ENCODE data around the gene TTLL3.
A peak's percentile ranks its signal among the peaks of the same experiment; 100 is the strongest.
"Not testable (repeated sequence)": the region's sequence is repeated elsewhere in the genome, so short reads cannot be mapped to it uniquely, and the experiment has no call there.

Gene TTLL3, protein sequence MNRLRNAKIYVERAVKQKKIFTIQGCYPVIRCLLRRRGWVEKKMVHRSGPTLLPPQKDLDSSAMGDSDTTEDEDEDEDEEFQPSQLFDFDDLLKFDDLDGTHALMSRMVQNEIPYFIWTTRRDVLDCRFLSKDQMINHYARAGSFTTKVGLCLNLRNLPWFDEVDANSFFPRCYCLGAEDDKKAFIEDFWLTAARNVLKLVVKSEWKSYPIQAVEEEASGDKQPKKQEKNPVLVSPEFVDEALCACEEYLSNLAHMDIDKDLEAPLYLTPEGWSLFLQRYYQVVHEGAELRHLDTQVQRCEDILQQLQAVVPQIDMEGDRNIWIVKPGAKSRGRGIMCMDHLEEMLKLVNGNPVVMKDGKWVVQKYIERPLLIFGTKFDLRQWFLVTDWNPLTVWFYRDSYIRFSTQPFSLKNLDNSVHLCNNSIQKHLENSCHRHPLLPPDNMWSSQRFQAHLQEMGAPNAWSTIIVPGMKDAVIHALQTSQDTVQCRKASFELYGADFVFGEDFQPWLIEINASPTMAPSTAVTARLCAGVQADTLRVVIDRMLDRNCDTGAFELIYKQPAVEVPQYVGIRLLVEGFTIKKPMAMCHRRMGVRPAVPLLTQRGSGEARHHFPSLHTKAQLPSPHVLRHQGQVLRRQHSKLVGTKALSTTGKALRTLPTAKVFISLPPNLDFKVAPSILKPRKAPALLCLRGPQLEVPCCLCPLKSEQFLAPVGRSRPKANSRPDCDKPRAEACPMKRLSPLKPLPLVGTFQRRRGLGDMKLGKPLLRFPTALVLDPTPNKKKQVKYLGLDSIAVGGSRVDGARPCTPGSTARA

DNA sequence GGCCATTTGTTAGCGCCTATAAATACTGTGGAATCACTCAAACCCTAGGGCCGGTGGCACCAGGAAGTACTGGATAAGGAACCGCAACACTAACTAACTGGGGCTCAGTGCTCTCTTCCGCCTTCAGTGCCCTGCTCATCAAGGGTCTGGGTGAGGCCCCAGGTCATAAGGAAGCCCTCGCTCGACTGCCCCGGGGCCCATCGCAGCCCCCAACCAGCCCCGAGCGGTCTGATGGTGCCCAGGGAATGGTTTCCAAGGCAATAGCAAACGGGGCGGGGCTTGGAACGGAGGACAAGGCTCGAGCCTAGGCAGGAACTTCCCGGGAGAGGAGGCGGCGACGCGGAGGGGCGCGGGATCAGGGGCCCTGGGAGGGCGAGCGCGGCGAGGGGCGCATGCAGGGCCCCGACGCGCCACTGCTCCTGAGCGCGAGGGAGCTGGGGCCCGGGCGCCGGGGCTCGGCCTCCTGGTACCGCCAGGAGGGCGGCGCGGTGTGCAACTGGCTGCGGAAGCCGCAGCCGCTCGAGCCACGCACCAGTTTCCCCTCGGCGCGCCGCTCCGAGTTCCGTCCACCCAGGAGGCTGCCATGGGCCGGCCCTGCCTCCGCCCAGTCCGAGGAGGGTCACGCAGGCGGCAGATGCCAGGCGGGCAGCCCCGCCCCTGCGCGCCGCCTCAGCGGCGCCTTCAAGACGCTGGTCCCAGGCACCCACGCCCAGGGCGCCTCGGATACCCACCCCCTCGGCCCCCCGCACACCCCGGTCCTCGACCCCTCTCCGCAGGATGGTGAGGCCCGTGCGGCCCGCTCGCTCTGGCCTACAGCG lies at the start of gene TTLL3:
Gene TTLL3, plus strand, starts transcription at position 648 of the 818 bp plus-strand sequence. CDS start 400 bp downstream, outside the sequence.
- DNase-seq (ENCODE audit: low read depth) = peak; percentile 60

GRCh38 chr3:9760779-9761505 lies 49.1 kb upstream of the TTLL3 start:
- DNase-seq (ENCODE audit: low read depth) = no peak

- no peak for DNase-seq (ENCODE audit: low read depth)
Observed at GRCh38 chr3:9761919-9762318, 48.1 kb upstream of the TTLL3 start.

DNA sequence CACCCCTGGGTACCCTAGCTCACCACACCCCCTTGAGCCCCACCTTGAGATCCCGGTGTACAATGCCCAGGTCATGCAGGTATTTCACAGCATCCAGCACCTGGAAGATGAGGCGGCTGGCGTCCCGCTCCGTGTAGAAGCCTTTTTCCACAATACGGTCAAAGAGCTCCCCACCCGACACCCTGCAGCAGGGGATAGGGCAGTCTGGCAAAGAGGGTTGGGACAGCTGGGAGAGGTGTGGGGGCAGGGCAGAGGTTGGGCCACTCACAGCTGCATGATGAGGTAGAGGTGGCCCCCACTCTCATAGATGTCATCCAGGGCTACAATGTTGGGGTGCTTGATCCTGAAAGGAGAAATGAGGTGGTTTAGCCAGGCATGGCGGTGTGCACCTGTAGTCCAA lies 47.2 kb upstream of the TTLL3 start:
- DNase-seq (ENCODE audit: low read depth) = no peak

DNA sequence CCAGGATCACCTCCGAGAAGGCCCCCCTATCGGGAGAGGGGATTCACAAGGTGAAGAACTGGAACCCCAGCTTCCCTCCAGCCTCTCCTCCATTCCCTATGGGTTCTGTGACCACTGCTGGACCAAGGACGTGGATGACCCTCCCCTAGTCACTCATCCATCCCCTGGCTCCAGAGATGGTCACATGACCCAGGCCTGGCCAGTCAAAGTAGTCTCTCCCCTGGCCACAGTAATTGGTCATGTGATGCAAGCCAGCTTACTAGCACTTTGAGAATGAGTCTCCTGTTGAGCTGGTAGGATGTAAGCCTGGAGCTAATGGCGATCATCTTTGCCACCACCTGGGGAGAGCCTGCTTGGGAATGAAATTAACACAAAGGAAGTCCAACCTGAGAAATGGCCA lies 44.2 kb upstream of the TTLL3 start:
- peak; percentile 23 for DNase-seq (ENCODE audit: low read depth)

DNA sequence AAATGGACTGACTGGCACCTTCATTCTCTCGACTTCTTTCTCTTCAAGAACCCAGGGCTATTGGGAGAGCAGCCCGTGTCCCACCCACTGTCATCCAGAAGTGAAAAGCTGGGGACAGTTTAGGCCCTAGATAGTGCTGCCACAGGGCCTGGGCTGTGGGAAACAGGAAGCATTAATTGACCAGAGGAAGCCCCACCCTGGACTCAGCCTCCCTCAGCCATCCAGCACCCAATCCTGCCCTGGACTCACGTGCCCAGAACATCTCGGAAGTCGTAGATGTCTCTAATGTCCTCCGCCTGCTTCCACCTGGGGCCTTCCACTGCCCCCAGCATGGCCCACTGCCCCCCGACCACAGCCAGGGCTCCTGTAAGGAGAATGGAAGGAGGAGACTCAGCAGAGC lies 42.6 kb upstream of the TTLL3 start:
- DNase-seq (ENCODE audit: low read depth) = no peak

DNA sequence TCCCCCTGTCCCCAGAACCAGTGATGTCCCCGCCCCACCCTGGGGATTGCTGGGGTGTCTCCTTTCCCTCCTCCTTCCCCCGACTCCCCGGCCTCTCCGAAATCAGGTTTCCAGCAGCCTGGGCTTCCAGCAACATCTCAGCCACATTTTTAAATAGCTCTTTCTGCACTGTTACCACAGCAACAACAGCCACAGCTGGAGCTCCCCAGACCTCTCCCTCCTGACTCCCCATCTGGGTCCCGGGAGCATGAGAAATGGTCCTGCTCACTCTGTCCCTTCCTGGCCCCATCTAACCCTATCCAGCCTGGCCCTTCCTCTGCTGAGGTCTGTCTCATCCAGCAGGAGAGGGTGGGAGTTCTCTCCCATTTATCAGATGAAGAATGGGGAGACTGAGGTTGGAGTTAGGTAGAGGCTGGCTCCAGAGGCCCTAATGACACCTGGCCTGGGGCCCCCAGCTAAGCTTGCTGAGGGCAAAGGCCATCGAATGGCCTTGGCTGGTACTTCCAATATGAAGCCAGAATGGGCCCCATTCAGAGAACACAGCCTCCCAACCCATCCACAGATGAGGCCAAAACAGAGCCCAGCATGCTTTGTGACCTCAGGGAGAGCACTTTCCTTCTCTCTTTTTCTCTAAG lies 41.8 kb upstream of the TTLL3 start:
- no peak for DNase-seq (ENCODE audit: low read depth)

- no peak for DNase-seq (ENCODE audit: low read depth)
Observed at GRCh38 chr3:9769012-9769411, 41.0 kb upstream of the TTLL3 start.

- peak; percentile 72 for DNase-seq (ENCODE audit: low read depth)
Observed at GRCh38 chr3:9769426-9770275, 40.4 kb upstream of the TTLL3 start, which contains the start of gene CAMK1. CAMK1 (minus strand) TSS chr3:9769947; CDS start chr3:9767749, 2,198 bp downstream.

- DNase-seq (ENCODE audit: low read depth) = peak; percentile 9
Observed at GRCh38 chr3:9770276-9770812, 39.7 kb upstream of the TTLL3 start.

DNA sequence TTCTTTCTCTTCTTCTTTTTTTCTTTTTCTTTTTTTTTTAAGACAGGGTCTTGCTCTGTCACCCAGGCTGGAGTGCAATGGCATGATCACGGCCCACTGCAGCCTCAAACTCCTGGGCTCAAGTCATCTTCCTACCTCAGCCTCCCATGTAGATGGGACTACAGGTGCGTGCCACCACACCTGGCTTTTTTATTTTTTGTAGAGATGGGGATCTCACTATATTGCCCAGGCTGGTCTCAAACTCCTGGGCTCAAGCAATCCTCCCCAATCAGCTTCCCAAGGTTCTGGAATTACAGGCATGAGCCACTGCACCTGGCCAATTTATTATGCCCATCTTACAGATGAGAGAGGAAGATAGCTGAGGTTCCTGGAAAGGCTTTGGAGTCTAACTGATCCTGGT lies 39.1 kb upstream of the TTLL3 start:
- DNase-seq (ENCODE audit: low read depth) = not testable (repeated sequence)

DNA sequence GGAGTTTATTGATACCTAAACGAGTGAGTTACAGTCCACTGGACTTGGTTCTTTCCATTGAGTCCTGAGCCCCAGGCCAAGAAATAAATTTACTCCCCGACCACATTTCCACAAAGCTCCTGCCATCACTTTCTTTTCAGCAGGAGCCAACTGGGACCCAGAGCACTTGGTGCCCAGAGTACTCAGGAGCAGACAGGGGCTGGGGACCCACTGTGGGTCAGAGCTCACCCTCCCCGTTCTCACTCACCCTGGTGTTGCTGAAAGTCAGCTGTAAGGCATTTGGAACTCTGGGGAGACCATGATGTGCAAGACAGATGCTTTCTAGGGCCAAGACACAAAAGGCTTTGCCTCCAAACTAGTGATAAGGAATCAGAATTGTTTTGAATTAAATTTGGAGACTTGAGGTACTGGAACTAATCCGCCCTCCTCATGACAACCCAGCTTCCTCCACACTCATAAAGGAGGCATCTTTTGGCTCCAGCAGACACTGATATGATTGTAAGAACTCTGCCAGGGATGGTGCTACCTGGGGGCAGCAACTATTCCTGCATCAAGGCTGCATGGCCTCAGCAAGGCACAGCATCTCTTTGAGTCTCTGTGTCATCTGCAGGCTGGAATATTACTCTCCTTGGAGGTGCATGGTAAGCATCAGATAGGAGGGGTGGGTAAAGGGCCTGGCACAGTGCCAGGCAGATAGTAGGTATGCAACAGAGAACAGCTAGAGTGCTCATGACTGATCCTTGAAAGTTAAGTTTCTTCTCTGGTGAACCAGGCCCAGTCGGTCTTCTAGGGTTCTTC lies 33.0 kb upstream of the TTLL3 start:
- DNase-seq (ENCODE audit: low read depth) = no peak

DNA sequence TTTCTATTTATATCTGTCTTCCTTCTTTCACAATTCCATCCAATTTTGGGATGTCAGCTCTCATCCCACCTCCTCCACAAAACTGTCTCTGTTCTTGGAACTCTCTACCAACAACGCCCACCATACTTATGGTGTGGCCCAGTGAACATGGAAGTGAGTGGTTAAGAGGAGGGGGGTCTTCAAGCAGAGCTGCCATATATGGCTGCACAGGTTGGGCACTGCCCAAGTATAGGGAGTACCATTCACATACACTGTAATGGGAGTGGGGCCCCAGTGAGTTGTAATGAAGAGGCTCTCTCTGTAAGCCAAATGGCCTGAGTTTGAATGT lies 32.4 kb upstream of the TTLL3 start:
- DNase-seq (ENCODE audit: low read depth) = no peak

- peak; percentile 67 for DNase-seq (ENCODE audit: low read depth)
Observed at GRCh38 chr3:9778143-9779074, 31.7 kb upstream of the TTLL3 start.

GRCh38 chr3:9779075-9779593 lies 30.9 kb upstream of the TTLL3 start:
- DNase-seq (ENCODE audit: low read depth) = no peak

- no peak for DNase-seq (ENCODE audit: low read depth)
Observed at GRCh38 chr3:9779721-9780457, 30.2 kb upstream of the TTLL3 start.

DNA sequence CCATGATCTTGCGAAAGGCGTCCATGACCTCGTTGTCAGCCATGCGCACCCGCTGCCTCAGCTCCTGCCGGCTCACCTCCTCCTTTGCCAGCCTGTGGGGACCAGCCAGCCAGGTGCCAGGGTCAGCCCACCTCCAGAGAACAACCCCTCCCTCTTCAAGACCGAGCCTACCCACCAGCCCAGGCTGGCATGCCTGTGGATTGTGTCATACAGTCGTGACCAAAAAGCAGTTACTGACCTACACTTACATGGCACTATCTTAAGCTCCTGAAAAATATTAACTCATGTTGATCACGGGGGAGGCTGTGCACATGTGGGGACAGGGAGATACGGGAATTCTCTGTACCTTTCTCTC lies 29.6 kb upstream of the TTLL3 start:
- DNase-seq (ENCODE audit: low read depth) = no peak

Data from iris pigment epithelial cell (primary cell).